HG02885 (cell line): ENCODE measurements around the gene SMARCC1.

Experiments used
- ATAC-seq: cut with Tn5 transposase; IDR thresholded peaks from one replicate; pipeline ENCODE4 v1.9.1; 2021; ENCODE audit warnings: mild to moderate bottlenecking; ENCODE audit not compliant: unreplicated experiment, poor library complexity

The SMARCC1 gene

GRCh38 chr3:47712398-47712797 is 69.3 kb downstream of the SMARCC1 start:
- ATAC-seq: no peak

GRCh38 chr3:47711596-47711995 is 70.1 kb downstream of the SMARCC1 start:
- no peak for ATAC-seq

- ATAC-seq: no peak
Observed at GRCh38 chr3:47705391-47705790, 76.3 kb downstream of the SMARCC1 start.

GRCh38 chr3:47704237-47704612 is 77.5 kb downstream of the SMARCC1 start:
- ATAC-seq: no peak

GRCh38 chr3:47701388-47701787 is 80.3 kb downstream of the SMARCC1 start:
- no peak for ATAC-seq

- no peak for ATAC-seq
Observed at GRCh38 chr3:47692158-47692557, 89.5 kb downstream of the SMARCC1 start.

- ATAC-seq: no peak
Observed at GRCh38 chr3:47688488-47688887, 93.2 kb downstream of the SMARCC1 start.

GRCh38 chr3:47685037-47685436 is 96.7 kb downstream of the SMARCC1 start:
- ATAC-seq: no peak

- ATAC-seq: no peak
Observed at GRCh38 chr3:47681016-47681415, 100.7 kb downstream of the SMARCC1 start.

- no peak for ATAC-seq
Observed at GRCh38 chr3:47678446-47679338, 103.0 kb downstream of the SMARCC1 start.

- ATAC-seq: no peak
Observed at GRCh38 chr3:47669026-47669749, 112.5 kb downstream of the SMARCC1 start.

GRCh38 chr3:47666118-47666517 is 115.6 kb downstream of the SMARCC1 start:
- ATAC-seq: no peak

GRCh38 chr3:47664519-47664918 is 117.2 kb downstream of the SMARCC1 start:
- no peak for ATAC-seq

- ATAC-seq: no peak
Observed at GRCh38 chr3:47663630-47664240, 118.0 kb downstream of the SMARCC1 start.

GRCh38 chr3:47661121-47661752 is 120.5 kb downstream of the SMARCC1 start:
- ATAC-seq: no peak

- no peak for ATAC-seq
Observed at GRCh38 chr3:47658444-47658843, 123.2 kb downstream of the SMARCC1 start.

- no peak for ATAC-seq
Observed at GRCh38 chr3:47652142-47652541, 129.6 kb downstream of the SMARCC1 start.

- ATAC-seq: no peak
Observed at GRCh38 chr3:47650294-47650693, 131.4 kb downstream of the SMARCC1 start.

GRCh38 chr3:47647550-47647949 is 134.1 kb downstream of the SMARCC1 start:
- no peak for ATAC-seq

- ATAC-seq: no peak
Observed at GRCh38 chr3:47646362-47646761, 135.3 kb downstream of the SMARCC1 start.

- no peak for ATAC-seq
Observed at GRCh38 chr3:47645551-47645950, 136.1 kb downstream of the SMARCC1 start.
